GM21367 (cell line): ENCODE data around the gene DNAJC10.
A peak's percentile ranks its signal among the peaks of the same experiment; 100 is the strongest.
"Not testable (repeated sequence)": the region's sequence is repeated elsewhere in the genome, so short reads cannot be mapped to it uniquely, and the experiment has no call there.

Experiments
- ATAC-seq: cut with Tn5 transposase; IDR thresholded peaks from one replicate; pipeline ENCODE4 v1.9.1; 2021; ENCODE audit not compliant: unreplicated experiment

DNAJC10 gene

DNA sequence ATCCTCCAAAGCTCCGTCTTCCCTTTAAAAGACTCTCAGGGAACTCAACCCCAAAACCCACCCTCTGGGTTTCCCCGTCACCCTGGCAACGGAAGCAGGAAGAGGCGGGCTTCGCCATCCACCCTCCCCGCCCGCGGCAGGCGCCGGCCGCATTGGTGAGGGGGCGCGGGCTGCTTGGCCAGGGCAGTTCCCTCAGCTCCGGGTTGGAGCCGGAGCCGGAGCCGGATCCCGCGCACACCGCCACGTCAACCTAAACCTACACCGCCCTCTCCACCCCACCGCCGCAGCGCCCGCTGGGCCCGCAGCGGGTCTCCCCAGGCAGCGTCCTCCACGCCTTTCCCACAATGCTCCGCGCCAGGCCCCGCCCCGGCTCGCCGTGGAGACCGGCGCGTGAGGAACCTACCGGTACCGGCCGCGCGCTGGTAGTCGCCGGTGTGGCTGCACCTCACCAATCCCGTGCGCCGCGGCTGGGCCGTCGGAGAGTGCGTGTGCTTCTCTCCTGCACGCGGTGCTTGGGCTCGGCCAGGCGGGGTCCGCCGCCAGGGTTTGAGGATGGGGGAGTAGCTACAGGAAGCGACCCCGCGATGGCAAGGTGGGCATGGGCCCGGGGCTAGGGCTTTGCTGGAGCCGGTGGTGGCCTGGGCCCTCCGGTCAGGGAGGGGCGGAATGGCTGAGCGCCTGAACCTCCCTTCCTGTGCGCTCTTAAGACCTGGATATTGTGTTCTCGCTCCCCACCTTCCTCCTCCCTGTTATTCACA lies at the start of gene DNAJC10:
Gene DNAJC10 (plus strand): TSS at position 366 of the 758 bp plus-strand sequence. CDS start 1,830 bp downstream, outside the sequence.
- peak; percentile 80 for ATAC-seq

GRCh38 chr2:182666674-182667314 lies 49.3 kb upstream of the DNAJC10 start:
- peak; percentile 79 for ATAC-seq

DNA sequence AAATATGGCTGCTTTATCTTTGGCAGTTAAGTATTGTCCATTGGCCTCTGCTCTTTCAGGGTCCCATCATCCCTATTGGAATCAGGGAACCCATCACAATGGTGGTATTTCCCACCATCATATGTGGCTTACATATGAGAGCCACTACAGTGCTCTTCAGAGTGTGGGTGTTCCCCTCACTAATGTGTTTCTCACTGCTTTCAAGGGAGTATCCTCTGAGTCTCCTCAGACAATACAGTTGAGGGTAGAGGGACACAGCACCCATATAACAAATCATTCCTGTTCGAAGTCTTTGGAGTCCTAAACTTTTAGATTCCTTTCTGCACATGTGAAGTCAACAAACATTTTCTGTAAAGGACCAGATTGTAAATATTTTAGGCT lies 48.8 kb upstream of the DNAJC10 start:
- peak; percentile 26 for ATAC-seq

DNA sequence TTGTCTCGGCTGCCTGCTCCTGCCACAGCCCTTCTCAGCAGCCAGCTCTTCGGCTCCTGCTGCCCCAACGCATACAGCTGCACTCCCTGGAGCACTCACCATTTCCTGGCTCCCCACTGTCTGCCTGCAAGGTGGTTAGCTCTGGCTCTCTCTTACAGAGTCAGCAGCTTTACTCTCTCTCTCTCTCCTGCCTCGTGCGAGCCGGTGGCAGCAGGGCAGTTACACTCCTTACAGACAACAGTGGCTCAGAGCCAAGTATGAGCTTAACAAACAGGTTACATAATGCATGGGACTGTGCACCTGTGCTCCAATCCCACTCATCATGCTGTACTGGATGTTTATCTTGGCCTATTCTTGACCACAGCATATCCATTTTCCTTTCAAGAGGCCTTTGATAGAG lies 47.4 kb upstream of the DNAJC10 start:
- no peak for ATAC-seq

DNA sequence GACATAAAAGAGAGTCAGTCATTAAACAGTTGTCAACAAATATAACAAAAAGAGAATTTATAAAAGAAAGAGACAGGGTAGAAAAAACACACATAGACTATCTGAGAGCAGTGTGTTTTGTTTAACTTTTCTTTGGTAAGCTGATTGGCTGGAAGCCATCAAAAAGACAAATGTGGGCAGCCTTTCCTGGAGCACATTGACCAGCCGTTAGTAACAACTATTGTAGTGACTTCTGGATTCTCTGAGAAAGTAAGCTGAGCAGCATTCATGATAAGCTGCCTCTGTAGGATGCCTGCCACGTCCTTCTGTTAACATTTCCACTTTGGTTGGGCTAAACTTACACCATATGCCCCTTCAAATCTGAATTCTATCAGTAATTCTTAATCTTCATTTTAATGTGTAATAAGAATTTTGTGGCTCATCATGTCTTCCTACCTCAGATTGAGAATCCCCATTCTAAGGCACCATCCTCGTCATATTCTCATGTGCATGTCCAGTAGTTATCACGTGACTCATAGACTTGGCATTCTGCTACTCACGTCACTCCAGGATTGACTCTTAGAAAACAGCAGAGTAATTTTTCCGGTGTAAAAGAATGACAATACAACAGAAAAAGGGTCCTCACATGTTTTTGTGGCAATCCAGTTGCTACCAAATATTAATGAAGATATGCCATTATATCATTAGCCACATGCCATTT lies 43.4 kb upstream of the DNAJC10 start:
- ATAC-seq: no peak

DNA sequence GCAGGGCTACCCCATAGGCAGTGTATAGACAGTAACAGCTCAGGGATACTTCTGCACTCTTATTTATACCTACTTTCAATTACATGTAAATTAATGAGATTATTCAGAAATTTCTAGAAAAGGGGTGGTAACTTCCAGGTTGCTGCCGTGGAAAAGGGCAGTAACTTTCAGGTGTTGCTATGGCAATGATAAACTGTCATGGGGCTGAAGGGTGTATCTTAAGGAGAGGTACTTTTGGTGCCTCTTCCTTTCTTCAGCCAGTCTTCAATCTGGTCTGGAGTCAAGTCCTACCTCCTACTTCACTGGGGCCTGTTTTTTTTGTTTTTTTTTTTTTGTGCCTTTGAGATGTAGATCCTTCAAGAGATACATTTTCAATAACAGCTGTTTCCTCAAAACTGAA lies 35.2 kb upstream of the DNAJC10 start:
- no peak for ATAC-seq

DNA sequence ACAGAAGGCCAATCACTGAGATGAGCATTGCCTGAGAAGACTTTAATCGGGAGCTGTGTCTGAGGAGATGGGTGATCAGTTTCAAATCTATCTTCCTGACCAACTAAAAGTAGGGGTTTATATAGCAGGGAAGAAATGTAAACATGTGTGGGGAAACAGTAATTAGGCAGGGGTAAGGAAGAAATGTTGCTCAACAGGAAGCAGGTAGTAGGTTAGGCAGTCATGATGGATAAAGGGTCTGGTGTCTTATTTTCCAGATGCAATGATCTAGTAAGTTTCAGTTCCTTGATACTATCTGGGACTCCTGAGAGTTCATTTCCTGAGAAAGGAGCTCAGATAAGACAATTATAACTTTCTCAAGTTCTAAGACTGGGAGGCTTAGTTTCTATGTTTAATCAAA lies 33.8 kb upstream of the DNAJC10 start:
- no peak for ATAC-seq

DNA sequence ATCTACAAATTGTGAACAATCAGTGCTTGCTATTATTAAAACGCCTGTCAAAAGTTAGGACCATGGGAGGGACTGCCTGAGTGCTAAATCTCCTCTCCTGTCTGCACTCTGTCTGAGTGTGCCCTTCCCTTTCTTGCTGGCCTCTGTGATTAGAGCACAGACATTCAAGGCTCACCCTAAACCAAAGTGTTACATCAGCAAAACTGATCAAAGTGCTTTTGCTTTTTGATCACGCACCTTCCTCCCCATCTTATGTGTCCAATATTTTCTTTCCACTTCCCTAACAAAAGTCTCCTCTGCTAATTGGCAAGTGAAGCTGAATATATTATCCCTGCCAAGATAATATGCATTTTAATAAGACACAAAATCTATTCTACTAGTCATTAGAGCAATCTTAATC lies 30.5 kb upstream of the DNAJC10 start:
- ATAC-seq: no peak

DNA sequence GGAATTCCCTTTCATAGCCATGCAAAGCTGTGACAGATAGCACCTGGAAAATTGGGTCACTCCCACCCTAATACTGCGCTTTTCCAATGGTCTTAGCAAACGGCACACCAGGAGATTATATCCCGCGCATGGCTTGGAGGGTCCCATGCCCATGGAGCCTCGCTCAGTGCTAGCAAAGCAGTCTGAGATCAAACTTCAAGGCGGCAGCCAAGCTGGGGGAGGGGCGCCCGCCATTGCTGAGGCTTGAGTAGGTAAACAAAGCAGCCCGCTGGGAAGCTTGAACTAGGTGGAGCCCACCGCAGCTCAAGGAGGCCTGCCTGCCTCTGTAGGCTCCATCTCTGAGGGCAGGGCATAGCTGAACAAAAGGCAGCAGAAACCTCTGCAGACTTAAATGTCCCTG lies 29.3 kb upstream of the DNAJC10 start:
- ATAC-seq: not testable (repeated sequence)

DNA sequence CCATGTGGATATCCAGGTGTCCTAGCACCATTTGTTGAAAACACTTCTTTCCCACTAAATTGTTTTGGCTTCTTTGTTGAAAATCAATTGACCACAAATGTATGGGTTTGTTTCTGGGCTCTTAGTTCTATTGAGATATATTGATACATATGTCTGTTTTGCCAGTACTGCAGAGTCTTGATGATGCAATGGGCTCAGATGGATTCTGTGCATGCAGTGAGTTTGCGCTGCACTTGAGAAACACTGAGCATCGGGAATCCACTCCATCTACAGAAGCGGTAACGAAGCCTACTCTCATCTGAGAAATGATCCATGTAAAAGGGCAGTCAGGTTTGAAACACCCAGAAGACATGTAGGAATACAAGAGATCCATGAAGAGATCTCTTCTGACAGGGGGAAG lies 21.9 kb upstream of the DNAJC10 start:
- ATAC-seq: no peak

DNA sequence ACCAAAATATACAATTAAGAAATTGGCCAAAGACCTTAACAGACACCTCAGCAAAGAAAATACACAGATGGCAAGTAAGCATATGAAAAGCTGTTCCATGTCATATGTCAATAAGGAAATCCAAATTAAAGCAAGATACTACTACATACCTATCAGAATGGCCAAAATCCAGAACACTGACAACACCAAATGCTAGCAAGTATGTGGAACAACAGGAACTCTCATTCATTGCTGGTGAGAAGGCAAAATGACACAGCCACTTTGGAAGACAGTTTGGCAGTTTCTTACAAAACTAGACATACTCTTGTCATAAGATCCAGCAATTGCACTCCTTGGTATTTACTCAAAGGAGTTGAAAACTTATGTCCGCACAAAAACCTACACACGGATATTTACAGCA lies 20.3 kb upstream of the DNAJC10 start:
- ATAC-seq: no peak

DNA sequence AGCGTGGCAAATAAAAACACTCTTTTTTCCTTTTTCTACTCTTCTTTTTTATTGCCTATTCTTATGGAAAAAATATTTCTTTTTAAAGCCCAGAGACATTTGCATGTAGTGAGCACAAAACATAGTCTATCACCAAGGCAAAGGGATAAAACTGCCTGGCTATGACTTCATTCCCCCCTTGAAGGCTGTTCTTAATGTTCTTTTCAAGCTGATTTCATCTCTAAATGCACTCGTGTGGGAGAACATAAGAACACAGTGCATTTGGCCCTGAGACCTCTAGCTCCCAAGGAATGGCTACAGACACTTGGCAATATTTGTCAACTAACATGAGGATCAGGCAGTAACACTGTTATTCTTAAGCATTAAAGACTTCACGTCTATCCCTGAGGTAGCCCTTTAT lies 17.4 kb upstream of the DNAJC10 start:
- no peak for ATAC-seq

DNA sequence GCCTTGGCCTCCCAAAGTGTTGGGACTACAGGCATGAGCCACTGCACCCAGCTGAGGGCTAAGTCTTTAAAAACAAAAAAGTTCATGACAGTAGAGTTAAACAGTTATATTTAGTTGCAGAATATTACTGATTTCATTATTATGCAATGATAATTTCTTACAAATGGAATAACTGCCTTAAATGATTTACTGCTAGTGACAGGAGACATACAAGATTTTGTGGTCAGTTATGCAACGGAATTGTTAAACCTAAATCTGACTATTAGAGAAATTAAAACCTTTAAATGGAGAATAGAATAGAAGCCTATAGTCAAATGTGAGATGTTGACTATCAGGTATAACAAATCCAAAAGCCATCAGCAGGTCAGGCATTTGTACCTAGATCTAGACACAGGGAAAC lies 10.3 kb upstream of the DNAJC10 start:
- no peak for ATAC-seq

GRCh38 chr2:182706751-182707150 lies 9.3 kb upstream of the DNAJC10 start:
- ATAC-seq: no peak

DNA sequence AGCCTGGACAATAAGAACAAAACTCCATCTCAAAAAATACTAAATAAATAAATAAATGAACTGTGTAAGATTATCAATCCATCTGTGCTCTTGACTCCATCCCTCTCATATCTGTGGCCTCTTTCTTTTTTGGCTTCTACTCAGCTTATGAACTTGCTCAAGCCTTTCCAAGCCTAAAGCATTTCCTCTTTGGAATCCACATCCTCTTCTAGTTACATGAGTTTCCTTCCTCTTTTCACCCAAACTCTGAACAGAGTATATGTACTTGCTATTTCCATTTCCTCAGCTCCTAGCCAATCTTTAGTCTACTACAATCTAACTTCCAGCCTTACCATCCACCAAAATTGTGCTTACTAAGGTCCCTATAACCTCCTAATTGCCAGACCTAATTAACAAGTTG lies 2.5 kb upstream of the DNAJC10 start:
- ATAC-seq: no peak

DNA sequence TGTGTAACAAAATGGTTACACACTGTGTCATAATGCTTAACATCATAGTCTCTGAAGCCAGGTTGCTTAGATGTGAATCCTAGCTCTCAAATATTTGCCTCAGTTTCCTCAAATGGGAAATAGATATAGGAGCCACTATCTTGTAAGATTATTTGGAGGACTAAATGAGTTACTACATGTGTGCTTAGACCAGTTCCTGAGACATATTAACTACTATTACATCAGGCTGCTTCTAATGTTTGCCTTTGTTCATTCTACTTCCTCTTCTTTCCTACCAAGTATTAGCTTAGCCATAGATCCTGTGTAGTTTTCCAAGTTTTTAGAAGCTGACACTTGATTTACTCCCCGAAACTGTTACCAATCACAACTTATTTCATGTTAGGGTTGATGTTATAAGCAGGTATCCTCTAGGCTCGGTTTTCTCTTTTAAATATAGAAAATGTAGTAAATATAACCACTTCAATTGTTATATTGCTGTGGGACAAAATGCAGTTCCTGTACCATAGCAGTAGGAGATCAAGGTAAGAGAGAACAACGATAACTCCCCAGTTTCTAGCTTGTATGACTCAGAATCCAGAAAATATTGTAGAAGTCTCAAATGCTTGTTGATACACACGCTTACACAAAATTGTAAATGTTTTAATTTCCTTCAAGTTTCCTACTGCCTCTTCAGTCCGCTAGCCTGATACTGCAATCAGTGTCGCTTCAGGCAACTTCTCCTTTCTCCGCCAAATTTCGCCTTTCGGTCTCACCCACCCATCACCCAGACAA lies 751 bp upstream of the DNAJC10 start:
- ATAC-seq: peak; percentile 3

DNA sequence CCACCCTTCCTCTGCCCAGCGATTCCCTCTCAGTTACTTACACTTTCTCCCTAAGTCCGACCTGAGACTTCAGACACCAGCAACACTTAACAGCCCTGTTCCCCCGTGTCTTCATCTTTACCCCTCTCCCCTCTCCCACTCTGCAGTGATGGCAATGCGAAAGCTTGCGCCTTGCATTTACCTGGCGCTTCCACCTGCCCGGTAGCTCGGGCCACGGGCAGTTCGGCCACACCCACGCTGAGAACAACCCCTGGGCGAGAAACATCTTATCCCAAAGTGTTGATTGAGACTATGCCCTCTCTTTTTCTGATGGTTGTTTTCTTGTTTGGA lies 558 bp downstream of the DNAJC10 start:
- ATAC-seq: no peak

DNA sequence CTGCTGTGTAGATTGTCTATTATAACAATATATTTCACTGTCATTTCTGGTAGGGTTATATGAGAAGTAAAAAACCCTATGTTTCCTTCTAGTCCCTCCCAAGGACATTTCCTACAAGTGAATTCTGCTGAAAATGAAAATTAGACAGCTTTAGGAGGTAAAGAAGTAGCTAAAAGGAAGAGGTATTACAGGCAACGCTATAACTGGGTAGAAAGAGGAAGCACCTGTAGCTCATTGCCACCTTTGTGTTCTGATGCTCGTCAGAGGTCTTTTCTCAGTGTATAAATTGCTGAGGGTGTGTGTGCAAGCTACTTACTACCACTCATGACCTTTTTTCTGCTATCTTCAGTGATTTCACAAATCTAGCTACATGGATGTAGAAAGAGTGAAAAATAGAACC lies 1.4 kb downstream of the DNAJC10 start:
- peak; percentile 35 for ATAC-seq

DNA sequence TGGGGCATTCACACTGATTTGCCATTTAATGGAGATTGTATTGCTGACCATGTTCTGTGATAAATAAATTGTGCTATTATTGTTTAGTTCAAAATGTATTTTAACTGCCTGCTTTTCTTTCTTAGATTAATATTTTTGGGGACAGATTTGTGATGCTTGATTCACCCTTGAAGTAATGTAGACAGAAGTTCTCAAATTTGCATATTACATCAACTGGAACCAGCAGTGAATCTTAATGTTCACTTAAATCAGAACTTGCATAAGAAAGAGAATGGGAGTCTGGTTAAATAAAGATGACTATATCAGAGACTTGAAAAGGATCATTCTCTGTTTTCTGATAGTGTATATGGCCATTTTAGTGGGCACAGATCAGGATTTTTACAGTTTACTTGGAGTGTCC lies 1.8 kb downstream of the DNAJC10 start:
- ATAC-seq: no peak

GRCh38 chr2:182718459-182718858 lies 2.4 kb downstream of the DNAJC10 start:
- no peak for ATAC-seq

DNA sequence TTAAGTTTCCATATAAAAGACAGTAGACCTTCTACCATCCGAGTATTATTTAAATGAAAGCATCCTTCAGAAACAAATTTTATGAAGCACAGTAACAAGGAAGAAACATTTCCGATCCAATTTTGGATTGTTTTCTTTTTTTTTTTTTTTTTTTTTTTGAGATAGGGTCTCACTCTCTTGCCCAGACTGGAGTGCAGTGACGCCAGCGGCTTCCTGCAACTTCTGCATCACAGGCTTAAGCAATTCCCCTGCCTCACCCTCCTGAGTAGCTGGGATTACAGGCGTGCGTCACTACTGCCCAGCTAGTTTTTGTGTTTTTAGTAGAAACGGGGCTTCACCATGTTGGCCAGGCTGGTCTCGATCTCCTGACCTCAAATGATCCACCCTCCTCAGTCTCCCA lies 3.1 kb downstream of the DNAJC10 start:
- ATAC-seq: not testable (repeated sequence)

DNA sequence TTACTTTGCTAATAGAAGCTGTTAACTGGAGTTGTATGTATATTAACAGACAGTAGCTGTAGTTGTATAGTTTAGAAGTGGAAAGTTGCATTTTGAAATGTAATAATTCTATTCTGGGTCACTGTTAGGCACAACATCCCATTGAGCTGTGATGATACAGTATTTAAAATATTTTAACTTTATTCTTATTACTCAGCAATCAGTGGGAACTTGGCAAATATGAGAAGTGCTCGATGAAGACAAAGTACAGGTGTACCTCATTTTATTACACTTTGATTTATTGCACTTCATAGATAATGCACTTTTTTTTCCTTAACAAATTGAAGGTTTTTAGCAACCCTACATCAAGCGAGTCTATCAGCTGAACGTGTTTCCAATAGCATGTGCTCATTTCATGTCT lies 8.6 kb downstream of the DNAJC10 start:
- ATAC-seq: no peak
